ENCODE measurements around the gene TNFRSF8. TPM values are rescaled to one million over a fixed set of nuclear protein-coding genes. Genes with fewer than 3 reads are reported as not detected.

Gene TNFRSF8
- total and polyA plus RNA-seq, 2 donors (not counting 1 experiment from before 2014, with no cell fraction given) = 0.05 TPM; not detected in 1

DNA sequence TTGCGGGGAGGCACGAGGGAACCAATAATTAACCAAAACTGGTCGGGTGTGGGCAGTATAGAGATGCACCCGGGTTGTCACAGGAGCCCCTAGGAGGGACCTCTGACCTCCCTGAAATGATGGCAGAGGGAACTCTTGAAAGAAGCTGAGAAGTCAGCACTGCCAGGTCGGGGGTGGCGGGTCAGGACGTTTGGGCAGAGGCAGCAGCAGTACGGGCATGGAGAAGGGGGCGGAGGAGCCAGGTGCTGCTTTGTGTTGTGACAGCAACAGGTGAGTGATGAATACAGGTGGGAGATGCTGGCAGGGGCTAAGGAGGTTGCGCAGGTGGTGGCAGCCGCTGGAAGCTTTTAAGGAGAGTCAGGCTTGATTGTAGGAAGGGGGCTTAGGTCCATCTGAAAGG is 115.4 kb downstream of the TNFRSF8 start:
- peak overlapping the region; percentile 37 for H3K4me2 ChIP-seq (ENCODE audit: extremely low read depth, insufficient read depth, low read length)
- no peaks in the 10 kb centered on the region for H3K9me3 ChIP-seq (ENCODE audit: control insufficient read depth, insufficient read depth, low read depth, low read length)
- peaks cover 1% of the 10 kb centered on the region for H3K36me3 ChIP-seq (ENCODE audit: control insufficient read depth, insufficient read depth, low read length)
- TF ChIP-seq, protein P1, sequence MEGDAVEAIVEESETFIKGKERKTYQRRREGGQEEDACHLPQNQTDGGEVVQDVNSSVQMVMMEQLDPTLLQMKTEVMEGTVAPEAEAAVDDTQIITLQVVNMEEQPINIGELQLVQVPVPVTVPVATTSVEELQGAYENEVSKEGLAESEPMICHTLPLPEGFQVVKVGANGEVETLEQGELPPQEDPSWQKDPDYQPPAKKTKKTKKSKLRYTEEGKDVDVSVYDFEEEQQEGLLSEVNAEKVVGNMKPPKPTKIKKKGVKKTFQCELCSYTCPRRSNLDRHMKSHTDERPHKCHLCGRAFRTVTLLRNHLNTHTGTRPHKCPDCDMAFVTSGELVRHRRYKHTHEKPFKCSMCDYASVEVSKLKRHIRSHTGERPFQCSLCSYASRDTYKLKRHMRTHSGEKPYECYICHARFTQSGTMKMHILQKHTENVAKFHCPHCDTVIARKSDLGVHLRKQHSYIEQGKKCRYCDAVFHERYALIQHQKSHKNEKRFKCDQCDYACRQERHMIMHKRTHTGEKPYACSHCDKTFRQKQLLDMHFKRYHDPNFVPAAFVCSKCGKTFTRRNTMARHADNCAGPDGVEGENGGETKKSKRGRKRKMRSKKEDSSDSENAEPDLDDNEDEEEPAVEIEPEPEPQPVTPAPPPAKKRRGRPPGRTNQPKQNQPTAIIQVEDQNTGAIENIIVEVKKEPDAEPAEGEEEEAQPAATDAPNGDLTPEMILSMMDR (conservative IDR thresholded peaks at IDR 0.05 in 1 of 2, IDR thresholded peaks at IDR 0.05 in 1 of 2; ENCODE audit: low read depth in 1 of 2, low read length in 2 of 2) = no peak
- no peak for TF ChIP-seq EZH2 (IDR thresholded peaks at IDR 0.05; ENCODE audit: low read length, missing control alignments)
- H2AFZ ChIP-seq (ENCODE audit: low read length) = no peak overlapping the region
- no peak for DNase-seq (ENCODE audit: low read depth in 2 of 2)
- H3K4me3 ChIP-seq (replicated peaks in 1 of 4; ENCODE audit: control extremely low read depth in 1 of 4, insufficient read depth in 1 of 4, low read depth in 3 of 4, low read length in 4 of 4) = no peak overlapping the region
- H3K79me2 ChIP-seq (ENCODE audit: control insufficient read depth, insufficient read depth, low read length) = peaks cover 32% of the 10 kb centered on the region
- no peaks in the 10 kb centered on the region for H3K27me3 ChIP-seq (ENCODE audit: control insufficient read depth, insufficient read depth, low read length)
- H3K27ac ChIP-seq (ENCODE audit: insufficient read depth, low read length) = peak overlapping the region; percentile 85
- no peaks in the 10 kb centered on the region for H4K20me1 ChIP-seq (ENCODE audit: control insufficient read depth, extremely low read depth, insufficient read depth, low read length)
- peaks cover 41% of the 10 kb centered on the region for H3K4me1 ChIP-seq (ENCODE audit: control insufficient read depth, extremely low read depth, insufficient read depth, low read length)
- H3K9ac ChIP-seq (ENCODE audit: insufficient read depth, low read length) = peak overlapping the region; percentile 48

GRCh38 chr1:12179111-12179519 is 116.0 kb downstream of the TNFRSF8 start:
- H2AFZ ChIP-seq (ENCODE audit: low read length) = no peak overlapping the region
- peaks cover 36% of the 10 kb centered on the region for H3K4me1 ChIP-seq (ENCODE audit: control insufficient read depth, extremely low read depth, insufficient read depth, low read length)
- peaks cover 27% of the 10 kb centered on the region for H3K79me2 ChIP-seq (ENCODE audit: control insufficient read depth, insufficient read depth, low read length)
- H3K27ac ChIP-seq (ENCODE audit: insufficient read depth, low read length) = peak overlapping the region; percentile 85
- H3K4me3 ChIP-seq (replicated peaks in 1 of 4; ENCODE audit: control extremely low read depth in 1 of 4, insufficient read depth in 1 of 4, low read depth in 3 of 4, low read length in 4 of 4) = no peak overlapping the region
- no peaks in the 10 kb centered on the region for H4K20me1 ChIP-seq (ENCODE audit: control insufficient read depth, extremely low read depth, insufficient read depth, low read length)
- peaks cover 1% of the 10 kb centered on the region for H3K36me3 ChIP-seq (ENCODE audit: control insufficient read depth, insufficient read depth, low read length)
- no peak overlapping the region for H3K4me2 ChIP-seq (ENCODE audit: extremely low read depth, insufficient read depth, low read length)
- H3K27me3 ChIP-seq (ENCODE audit: control insufficient read depth, insufficient read depth, low read length) = no peaks in the 10 kb centered on the region
- no peaks in the 10 kb centered on the region for H3K9me3 ChIP-seq (ENCODE audit: control insufficient read depth, insufficient read depth, low read depth, low read length)
- TF ChIP-seq, protein P1 (conservative IDR thresholded peaks at IDR 0.05 in 1 of 2, IDR thresholded peaks at IDR 0.05 in 1 of 2; ENCODE audit: low read depth in 1 of 2, low read length in 2 of 2) = no peak
- TF ChIP-seq EZH2 (IDR thresholded peaks at IDR 0.05; ENCODE audit: low read length, missing control alignments) = no peak
- peak overlapping the region; percentile 33 for H3K9ac ChIP-seq (ENCODE audit: insufficient read depth, low read length)
- peak; percentile 66 to 85 for DNase-seq (ENCODE audit: low read depth in 2 of 2)

- Histone ChIP-seq H3K36me3 (ENCODE audit: control insufficient read depth, insufficient read depth, low read length) (peaks cover 1% of the 10 kb centered on the region), H4K20me1 (ENCODE audit: control insufficient read depth, extremely low read depth, insufficient read depth, low read length) (no peaks in the 10 kb centered on the region), H2AFZ (ENCODE audit: low read length) (no peak overlapping the region), H3K4me3 (replicated peaks in 1 of 4; ENCODE audit: control extremely low read depth in 1 of 4, insufficient read depth in 1 of 4, low read depth in 3 of 4, low read length in 4 of 4) (no peak overlapping the region), H3K4me1 (ENCODE audit: control insufficient read depth, extremely low read depth, insufficient read depth, low read length) (peaks cover 37% of the 10 kb centered on the region), H3K9me3 (ENCODE audit: control insufficient read depth, insufficient read depth, low read depth, low read length) (no peaks in the 10 kb centered on the region), H3K27ac (ENCODE audit: insufficient read depth, low read length) (peak overlapping the region; percentile 85), H3K27me3 (ENCODE audit: control insufficient read depth, insufficient read depth, low read length) (no peaks in the 10 kb centered on the region), H3K79me2 (ENCODE audit: control insufficient read depth, insufficient read depth, low read length) (peaks cover 25% of the 10 kb centered on the region), H3K9ac (ENCODE audit: insufficient read depth, low read length) (no peak overlapping the region), H3K4me2 (ENCODE audit: extremely low read depth, insufficient read depth, low read length) (no peak overlapping the region)
- TF ChIP-seq EZH2 (IDR thresholded peaks at IDR 0.05; ENCODE audit: low read length, missing control alignments) = no peak
- TF ChIP-seq, protein P1 (conservative IDR thresholded peaks at IDR 0.05 in 1 of 2, IDR thresholded peaks at IDR 0.05 in 1 of 2; ENCODE audit: low read depth in 1 of 2, low read length in 2 of 2) = no peak
- DNase-seq (ENCODE audit: low read depth in 2 of 2) = no peak
Measured at GRCh38 chr1:12179676-12180075, 116.6 kb downstream of the TNFRSF8 start.
